EL (cell line): ENCODE measurements around the gene CUEDC1.
"Not testable (repeated sequence)": the region's sequence is repeated elsewhere in the genome, so short reads cannot be mapped to it uniquely, and the experiment has no call there.

Experiments used
- DNase-seq: peaks from one replicate; pipeline ENCODE4 v3.0.0-alpha.2; 2016

CUEDC1 gene

DNA sequence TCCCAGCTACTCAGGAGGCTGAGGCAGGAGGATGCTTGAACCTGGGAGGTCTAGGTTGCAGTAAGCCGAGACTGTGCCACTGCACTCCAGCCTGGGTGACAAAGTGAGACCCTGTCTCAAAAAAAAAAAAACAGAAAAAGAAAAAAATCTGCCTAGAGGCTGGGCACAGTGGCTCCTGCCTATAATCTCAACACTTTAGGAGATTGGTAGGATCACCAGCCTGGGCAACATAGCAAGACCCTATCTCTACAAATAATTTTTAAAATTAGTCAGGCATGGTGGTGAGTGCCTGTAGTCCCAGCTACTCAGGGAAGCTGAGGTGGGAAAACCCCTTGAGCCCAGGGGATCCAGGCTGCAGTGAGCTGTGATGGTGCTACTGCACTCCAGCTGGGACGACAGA lies 17.7 kb downstream of the CUEDC1 start:
- no peak for DNase-seq

DNA sequence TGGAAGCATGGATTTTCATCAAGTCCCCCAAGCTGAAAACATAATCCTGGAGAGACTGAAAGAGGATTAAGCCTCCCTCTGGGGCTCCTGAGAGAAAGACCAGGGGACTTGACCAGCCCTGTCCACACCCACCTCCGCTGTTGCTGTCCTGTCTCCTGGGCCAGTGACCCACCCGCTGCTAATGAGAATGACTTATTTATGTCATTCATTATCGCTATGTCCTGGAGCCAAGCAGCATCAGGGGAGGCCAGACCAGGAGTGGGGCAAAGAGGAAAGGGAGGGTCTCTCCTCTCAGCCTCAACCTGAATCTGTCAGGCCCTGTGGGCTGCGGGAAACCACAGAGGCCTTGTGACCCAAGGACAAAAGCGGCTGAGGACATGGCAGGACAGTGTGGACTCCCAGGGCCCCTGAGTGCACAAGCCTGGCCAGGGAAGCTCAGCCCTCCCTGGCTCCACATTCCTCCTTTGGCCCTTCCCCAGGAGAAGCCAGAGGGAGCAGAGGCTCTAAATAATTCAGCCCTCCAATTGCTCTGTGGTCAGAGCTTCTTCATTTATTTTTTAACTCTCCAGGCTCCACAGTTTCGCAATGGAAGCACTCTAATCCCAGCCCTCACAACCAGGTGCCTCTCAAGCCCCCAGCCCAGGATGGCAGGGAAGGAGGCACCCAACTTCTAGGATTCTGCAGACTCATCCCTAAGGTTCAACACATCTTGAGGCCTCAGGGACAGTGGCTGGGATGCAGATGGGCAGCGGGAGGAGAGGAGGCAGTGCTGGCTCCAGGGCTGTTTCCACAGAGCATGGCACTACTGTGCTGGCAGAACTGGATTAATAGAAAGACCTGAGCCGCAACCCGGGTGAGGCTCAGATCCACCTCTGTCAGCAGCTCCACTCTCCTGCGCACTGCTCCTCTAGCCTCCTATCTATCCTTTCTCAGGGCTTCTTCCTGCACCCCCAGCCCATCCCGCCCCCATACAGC lies 19.1 kb downstream of the CUEDC1 start:
- DNase-seq: peak; percentile 74

DNA sequence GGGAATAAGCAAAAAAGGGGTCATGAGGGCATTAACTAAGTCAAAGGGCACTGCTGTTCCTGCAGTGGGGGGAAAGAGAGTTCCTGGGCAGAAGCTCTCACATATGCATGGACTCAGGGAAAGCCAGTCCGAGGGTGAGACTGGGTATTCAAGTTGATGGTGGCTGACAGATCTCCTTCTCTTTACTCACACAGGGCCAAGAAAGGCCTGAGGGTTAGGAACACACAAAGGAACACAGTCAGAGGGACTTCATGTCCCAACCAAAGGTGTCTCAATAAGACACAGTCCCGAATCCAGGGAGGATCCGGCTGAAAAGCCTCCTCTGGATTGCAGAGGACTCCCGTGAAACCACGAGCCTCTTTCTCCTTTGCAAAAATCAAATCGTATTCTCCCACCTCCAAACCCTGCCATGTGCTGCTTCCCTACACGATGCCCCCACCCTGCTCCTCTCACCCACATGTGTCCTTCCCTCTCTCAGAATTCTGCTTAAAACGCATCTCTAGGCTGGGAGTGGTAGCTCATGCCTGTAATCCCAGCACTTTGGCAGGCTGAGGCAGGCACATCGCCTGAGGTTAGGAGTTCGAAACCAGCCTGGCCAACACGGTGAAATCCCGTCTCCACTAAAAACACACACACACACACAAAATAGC lies 23.6 kb downstream of the CUEDC1 start:
- no peak for DNase-seq

DNA sequence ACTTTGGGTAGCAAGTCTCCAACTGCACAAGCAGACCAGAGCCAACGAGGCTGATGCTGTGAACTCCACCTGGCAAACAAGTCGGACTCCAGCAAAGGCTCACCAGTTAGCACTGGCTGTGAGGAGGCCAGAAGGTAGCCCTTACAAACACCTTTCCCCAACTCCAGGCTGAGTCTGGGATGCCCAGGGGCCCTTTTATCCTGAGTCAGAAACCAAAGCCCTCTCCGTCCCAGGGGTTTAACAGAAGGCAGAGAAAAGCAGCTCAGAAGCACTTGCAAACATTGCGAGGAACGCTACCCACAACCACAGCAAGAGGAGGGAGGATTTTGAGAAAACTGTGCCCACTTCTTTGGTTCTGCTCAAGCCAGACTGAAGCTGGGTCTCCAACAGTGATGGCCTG lies 25.0 kb downstream of the CUEDC1 start:
- no peak for DNase-seq

DNA sequence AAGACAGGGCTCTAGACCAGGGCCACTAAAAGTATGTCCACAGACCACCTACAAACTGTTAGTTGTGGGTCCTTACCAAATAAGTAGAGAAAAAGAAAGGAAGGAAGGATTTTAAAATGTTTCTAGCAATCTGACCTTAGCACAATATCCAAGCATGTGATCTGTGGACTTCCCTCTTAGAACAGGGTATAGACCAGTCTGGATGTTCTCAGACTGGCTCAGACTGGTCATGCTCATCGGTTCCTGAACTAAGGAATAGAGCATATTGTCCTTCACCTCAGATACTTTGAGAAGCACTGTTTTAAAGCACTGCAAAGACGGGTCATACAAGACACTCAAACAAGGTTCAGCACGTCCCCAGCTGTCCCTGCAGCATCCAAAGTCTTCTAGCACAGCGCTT lies 25.8 kb downstream of the CUEDC1 start:
- DNase-seq: no peak

DNA sequence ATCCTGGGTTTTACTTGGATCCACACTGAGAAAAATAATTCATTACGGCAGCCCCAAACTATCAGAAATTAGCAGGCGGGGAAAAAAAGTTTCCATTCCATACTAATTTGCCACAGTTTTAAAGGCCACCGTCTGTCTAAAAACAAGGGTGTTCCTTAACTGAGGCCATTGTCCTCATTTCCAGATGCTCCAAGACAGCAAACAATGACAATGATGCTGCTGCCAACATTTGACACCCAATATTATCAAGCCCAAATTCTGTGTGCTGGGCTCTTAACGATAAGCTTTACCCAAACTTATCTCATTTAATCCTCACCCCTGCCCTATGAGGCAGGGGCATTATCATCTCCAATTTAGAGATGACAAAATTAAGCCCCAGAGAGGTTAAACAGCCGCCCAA lies 26.3 kb downstream of the CUEDC1 start:
- DNase-seq: no peak

DNA sequence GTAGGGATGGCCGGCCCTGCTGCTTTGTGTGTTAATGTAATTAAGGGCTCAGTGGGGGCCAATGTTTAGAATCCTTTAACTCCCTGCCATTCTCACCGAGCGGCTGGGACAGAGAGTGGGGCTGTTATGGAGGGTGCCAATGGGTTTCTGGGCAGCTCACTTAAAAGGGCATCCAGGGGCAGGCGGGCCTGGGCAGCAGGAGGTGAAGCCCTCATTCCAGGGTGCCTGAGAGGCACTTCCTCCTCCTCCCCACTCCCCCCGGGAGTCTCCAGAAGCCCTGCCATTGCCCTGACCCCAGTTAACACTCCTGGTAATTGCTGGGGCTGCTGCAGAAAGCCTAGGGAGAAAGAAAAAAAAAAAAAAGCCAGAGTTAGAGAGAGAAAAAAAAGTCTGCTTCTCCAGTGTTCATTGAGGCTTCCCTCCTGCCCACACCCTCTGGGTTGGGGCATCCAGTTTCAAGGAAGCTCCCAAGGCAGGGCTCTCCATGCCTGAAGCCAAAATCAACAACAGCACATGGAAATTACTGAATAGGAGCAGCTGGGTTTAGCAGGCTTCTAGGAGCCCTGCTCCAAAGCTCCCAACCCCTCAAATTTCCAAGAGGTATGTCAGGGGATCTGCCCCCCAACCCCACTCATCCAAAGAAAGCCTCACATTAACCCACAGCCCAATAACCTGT lies 28.0 kb downstream of the CUEDC1 start:
- DNase-seq: peak; percentile 58

DNA sequence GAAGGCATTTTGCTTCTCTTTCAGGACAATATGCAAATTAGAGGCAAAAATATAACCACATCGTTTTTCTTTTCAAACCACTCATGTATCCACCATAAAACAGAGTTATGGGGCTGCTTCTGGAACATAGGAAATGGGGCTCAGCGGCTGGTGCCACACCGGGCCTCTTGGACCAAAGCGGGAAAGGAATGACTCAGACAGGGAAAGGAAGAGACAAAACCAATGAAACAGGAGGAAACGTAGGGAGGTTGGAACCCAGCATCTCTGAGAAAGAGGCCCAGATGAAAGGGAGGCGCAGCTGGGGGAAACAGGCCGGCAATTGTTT lies 28.5 kb downstream of the CUEDC1 start:
- DNase-seq: no peak

DNA sequence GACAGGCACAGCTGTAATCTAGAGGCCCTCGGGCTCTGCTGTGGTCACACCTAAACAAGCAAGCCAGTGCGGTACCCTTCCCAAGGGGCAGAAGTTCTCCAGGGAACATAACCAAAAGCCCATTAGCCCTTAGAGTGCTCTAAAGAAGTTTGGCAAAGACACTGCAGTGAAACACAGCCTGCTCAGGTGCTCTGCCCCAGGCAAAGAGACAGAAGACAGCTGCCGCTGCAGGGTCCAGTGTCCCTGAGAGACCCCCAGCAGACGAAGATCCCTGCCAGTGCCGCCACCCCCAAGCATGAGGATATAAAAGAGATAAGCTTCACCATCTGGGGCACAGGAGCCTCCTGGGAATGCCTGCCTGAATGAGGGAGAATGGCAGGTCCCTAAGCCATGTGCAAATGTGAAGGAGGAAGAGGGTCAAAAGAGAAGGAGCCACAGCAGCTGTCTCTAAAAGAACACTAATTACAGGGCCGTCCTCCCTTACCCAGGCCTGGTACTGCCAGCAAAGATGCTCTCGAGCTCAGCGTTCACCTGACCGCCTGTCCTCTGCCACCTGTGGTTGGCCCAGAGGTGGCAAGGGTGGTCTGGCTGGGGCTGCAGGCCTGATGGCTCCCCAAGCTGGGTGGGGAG lies 29.7 kb downstream of the CUEDC1 start:
- DNase-seq: no peak

DNA sequence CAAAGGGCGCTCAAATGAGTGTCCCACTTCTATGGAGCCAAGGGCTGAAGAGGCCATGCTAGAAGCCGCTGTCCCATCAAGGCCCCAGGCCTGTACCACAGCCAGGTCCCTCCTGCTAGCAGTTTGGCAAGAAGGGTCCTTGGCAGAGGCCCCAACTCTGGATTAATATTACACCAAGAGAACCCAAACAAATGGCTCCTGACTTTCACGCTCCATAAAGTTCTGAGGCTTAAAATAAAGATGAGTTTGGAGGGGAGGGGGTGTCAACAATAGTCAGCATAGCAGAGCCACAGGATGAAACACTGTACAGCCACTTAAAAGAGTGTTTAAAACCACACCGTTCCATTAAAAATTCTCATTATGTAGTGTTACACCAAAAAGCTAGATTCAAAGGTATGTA lies 30.5 kb downstream of the CUEDC1 start:
- DNase-seq: no peak

DNA sequence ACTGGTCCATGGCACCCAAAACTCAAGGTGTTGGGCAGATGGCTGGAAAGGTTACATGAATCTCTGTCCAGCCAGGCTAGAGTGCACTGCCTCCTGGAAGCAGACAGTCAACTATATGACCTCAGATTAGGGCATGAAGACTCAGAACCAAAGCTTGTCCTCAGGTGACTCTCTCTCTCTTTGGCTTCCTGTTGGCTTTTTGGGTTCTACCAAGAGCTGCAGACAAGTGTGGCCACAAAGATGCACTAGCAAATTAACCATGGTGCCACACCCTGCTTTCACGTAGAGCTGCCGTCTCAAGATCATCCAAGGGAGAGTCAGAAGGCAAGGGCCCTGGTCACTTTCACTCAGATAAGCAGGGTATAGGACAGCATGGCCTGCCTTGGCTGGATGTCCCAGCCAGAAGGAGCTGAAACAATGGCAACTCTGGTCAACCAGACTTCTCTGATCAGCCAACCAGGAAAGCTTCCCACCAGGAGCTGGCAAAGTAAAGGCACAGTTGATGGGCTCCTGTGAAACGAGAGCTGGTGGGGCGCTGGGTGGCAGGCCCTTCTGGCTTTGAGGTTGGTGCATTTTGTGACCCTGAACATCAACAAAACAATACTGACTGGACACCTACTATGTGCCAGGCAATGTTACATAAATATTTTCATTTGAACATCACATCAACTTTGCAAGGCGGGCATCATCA lies 31.9 kb downstream of the CUEDC1 start:
- DNase-seq: no peak

DNA sequence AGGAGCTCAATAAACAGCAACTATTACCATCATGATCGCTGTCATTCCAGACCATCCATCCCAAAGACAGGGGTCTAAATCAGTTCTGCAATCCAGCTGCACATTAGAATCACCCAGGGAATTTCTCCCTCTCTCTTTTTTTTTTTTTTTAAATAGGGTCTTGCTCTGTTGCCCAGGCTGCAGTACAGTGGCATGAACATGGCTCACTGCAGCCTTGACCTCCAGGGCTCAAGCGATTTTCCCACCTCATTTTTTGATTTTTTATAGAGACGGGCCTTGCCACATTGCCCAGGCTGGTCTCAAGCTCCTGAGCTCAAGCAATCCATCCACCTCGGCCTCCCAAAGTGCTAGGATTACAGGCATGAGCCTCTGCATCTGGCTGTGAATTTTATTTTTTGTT lies 32.5 kb downstream of the CUEDC1 start:
- DNase-seq: not testable (repeated sequence)

DNA sequence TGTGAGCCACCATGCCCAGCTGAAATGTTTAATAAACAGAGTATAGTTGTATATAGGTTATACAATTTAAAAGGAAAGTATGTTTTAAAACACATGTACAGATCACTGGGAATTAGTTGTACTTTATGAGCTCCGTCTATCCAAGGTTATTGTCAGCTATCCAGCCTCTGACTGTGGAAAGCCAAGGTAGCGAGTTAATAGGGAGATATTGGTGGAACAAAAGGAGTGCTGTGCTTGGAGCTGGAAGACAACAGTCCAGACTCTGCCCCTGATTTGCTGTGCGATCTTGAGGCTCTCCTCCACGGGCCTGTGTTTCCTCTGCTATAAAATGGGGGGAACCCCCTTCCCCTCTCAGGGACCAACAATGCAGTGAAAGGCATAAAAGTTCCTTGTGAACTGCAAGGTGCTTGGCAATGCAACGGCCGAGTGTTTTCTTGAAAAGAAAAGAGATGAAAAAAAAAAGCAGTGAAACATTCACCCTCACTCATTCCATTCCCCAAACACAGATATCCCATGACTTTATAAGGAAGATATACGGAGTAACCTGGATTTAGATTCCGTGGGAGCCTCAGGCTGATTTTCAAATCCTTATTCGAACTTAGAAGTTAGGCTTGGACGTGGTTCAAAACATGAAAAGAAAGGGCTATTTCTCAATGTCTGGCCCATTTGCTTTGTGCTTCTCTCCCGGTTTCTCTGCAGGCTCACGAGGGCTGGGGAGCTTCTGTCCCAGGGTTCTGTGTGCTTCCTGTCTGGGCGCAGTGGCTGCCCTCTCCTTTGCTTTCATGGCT lies 34.1 kb downstream of the CUEDC1 start:
- no peak for DNase-seq

DNA sequence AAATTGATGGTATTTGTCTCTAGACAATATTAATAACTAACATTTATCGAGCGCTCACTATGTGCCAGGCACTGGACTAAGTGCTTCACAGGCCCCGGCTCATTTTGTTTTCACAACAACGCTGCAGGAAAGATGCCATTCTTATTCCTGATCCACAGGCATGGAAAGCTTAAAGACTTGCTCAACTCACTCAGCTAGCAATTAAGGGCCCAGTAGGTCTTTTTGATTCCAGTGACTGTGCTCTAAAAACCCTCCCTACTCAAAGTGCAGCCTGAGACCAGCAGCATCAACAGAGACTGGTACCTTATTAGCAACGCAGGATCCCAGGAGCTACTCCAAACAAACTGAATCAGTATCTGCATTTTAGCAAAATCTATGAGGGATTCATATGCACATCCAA lies 35.3 kb downstream of the CUEDC1 start:
- DNase-seq: no peak

DNA sequence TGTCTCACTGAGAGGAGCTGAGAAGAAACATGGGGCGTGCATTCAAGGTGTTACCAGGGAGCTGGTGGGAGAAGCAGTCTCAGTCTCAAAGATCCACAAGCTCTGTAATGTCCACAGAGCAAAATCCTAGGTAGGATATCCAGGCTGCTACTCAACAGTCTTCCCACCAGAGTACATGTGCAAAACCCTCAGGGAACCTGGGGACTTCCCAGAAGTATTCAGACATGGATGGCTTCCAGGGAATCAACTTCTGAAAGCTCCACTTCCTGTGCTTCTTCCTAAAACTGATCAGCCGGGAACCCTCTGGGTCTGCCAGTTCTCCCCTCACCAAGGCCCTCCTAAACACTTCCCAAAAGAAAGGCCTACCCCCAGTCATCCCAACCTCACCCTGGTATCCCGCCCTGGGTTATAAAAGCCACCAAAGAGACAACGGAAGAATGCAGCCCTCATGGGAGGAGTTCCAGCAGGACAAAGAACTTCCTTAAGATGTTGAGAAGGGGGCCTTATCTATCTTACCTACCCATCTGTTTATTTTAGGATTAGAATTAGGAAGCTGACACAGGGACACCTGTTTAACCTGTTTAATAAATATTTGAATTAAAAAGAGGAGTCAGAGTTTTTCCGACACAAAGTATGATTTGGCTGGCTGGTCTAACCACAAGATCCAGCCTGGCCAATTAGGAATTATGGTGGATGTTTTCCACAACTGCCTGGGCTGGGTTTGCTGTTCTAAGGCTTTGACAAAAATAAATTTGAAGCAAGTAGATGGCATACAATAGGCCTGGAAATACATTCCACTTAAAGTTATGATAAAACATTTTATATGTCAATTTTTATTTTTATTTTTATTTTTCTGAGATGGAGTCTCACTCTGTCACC lies 37.0 kb downstream of the CUEDC1 start:
- peak; percentile 71 for DNase-seq

DNA sequence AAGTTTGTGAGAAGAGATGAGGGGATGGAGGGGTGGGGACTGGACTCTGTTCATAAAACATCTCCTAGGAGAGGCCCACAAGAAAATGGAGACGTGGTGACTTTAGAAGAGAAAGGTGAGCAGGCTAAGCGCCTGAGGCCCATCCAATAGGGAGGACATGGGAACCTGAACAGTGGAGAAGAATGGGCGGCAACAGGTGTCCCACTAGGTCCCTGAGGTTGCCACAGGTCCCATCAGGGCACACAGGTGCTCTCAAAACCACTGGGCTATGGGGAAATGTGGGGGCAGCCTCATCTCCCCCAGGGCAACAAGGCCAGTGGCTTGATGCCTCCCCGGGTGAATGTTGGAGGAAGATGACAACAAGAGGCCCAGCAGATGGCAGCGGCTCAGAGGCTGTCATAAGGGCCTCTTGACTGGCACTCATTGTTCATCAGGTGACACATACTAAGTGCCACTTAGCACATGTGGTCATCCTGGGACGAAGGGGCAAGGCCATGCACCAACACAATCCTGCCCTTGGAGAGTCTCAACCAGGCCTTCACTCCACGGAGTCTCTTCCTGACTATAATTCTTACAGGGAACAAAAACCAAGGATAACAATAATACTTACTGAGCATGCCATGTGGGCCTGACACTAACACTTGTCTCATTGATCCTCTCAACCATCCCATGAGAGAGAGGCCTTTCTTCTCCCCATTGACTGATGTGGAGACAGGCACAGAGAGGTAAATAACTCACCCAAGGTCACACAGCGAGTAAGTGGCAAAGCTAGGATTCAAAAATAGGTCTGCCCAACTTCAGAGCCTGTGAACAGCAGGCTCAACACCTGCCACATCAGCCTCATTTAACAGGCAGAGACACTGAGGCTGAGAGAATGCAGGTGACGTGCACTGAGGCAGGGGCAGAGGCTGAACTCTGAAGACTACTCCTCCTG lies 38.0 kb downstream of the CUEDC1 start:
- no peak for DNase-seq

DNA sequence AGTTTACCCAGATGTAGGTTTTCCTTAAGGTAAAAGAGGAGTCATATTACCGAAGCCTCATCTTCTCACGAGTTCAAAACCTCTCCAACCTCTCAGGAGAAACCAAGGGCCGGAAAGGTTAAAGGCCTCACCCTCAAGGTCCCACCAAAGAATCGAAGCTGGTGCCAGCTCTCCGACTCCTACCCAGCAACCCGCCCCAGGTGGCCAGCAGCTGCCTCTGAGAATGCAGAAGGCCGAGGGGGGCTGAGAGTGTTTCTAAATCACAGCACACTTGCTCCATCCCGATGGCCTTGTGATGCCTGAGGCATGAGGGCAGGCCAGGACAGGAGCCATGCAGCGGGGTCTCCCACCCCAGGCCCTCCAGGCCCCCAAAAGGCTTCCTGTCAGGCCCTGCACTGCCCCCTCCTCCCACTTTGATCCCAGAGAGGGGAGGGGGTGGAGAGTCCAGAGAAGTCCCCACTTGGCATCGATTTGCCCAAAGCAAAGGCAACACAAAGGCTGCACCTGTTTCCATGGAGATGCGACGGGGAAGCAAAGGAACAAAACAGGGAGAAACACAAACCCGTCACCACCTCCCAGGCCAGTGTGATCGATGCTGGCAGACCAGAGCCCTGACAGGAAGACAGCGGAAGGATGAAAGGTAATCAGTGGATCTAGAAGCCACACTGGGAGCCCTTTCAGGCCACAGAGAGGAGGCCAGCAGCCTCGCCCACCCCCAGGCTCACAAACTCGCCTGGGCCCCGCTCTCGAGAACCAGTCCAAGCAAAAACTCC lies 39.0 kb downstream of the CUEDC1 start:
- no peak for DNase-seq

DNA sequence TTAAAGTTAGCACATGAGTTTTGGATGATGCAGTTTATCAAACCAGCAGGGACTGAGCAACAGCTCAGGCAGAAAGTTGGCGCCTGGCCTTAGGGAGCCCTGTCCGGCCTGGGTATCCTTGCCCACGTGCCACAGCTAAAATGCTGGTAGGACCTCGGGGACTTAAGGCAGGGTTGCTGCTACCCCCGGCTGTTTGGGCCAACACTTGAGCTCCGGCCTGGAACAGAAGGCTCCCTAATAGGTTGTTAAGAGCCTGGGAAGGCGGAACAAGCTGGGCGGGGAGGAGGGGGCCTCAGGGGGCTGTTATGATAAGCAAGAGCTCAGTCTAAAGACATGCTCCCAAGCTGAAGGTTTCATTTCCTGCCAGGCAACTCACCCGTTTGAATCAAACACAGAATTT lies 39.7 kb downstream of the CUEDC1 start:
- DNase-seq: no peak
